Panc1 (cell line): ENCODE measurements around the gene OPA1.

ENCODE experiments used
- CTCF ChIP-seq: fragments of 450-650 bp; IDR thresholded peaks from 2 replicates; pipeline ENCODE4 v1.5.1; 2017; ENCODE audit warnings: mild to moderate bottlenecking
- POLR2AphosphoS5 ChIP-seq: IDR thresholded peaks from 2 replicates; pipeline ENCODE4 v1.6.1; 2012; ENCODE audit warnings: mild to moderate bottlenecking, low read depth, low read length, moderate library complexity

- no peak for TF ChIP-seq CTCF
- TF ChIP-seq POLR2AphosphoS5, result no peak
Measured at GRCh38 chr3:193662757-193663322, 69.8 kb downstream of the OPA1 start.
